ENCODE results near the gene POLR1B.

Gene POLR1B

GRCh38 chr2:112542984-112543661 lies 858 bp downstream of the POLR1B start:
- H3K9me2 ChIP-seq (replicated peaks; ENCODE audit: low read depth, low read length): no peaks in the 10 kb centered on the region
- H3K4me2 ChIP-seq (ENCODE audit: low read depth, low read length, poor library complexity, severe bottlenecking): peak overlapping the region; percentile 96
- peaks cover 36% of the 10 kb centered on the region for H3K4me1 ChIP-seq (ENCODE audit: insufficient read depth, low read length, poor library complexity, severe bottlenecking)
- no peak for TF ChIP-seq EZH2phosphoT487 (IDR thresholded peaks at IDR 0.05; ENCODE audit: borderline replicate concordance)
- TF ChIP-seq, protein P1, sequence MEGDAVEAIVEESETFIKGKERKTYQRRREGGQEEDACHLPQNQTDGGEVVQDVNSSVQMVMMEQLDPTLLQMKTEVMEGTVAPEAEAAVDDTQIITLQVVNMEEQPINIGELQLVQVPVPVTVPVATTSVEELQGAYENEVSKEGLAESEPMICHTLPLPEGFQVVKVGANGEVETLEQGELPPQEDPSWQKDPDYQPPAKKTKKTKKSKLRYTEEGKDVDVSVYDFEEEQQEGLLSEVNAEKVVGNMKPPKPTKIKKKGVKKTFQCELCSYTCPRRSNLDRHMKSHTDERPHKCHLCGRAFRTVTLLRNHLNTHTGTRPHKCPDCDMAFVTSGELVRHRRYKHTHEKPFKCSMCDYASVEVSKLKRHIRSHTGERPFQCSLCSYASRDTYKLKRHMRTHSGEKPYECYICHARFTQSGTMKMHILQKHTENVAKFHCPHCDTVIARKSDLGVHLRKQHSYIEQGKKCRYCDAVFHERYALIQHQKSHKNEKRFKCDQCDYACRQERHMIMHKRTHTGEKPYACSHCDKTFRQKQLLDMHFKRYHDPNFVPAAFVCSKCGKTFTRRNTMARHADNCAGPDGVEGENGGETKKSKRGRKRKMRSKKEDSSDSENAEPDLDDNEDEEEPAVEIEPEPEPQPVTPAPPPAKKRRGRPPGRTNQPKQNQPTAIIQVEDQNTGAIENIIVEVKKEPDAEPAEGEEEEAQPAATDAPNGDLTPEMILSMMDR (conservative IDR thresholded peaks at IDR 0.05; ENCODE audit: low read length): no peak
- H3K36me3 ChIP-seq (ENCODE audit: insufficient read depth, low read length): peaks cover 14% of the 10 kb centered on the region; the same call in 1 of the 2 replicates
- no peaks in the 10 kb centered on the region for H3F3A ChIP-seq (ENCODE audit: low read depth)
- peaks cover 39% of the 10 kb centered on the region for H3K79me2 ChIP-seq (ENCODE audit: insufficient read depth, low read length)
- H2AFZ ChIP-seq (ENCODE audit: low read length): peak overlapping the region; percentile 98
- peak overlapping the region; percentile 90 for H3K4me3 ChIP-seq (ENCODE audit: low read length, poor library complexity, severe bottlenecking)
- H3K9ac ChIP-seq (ENCODE audit: low read depth, low read length, poor library complexity, severe bottlenecking): peak overlapping the region; percentile 87
- H3K9me3 ChIP-seq (ENCODE audit: insufficient read depth, low read depth, low read length): no peaks in the 10 kb centered on the region
- peaks cover 32% of the 10 kb centered on the region for H4K20me1 ChIP-seq (ENCODE audit: insufficient read depth, low read length, poor library complexity, severe bottlenecking)
- no peaks in the 10 kb centered on the region for H3K27me3 ChIP-seq (ENCODE audit: insufficient read depth, low read length, poor library complexity, severe bottlenecking)

GRCh38 chr2:112547333-112547732 lies 5.1 kb downstream of the POLR1B start:
- Histone ChIP-seq H4K20me1 (ENCODE audit: insufficient read depth, low read length, poor library complexity, severe bottlenecking) (peaks cover 32% of the 10 kb centered on the region), H3K27me3 (ENCODE audit: insufficient read depth, low read length, poor library complexity, severe bottlenecking) (no peaks in the 10 kb centered on the region), H3K4me1 (ENCODE audit: insufficient read depth, low read length, poor library complexity, severe bottlenecking) (peaks cover 26% of the 10 kb centered on the region), H3K36me3 (ENCODE audit: insufficient read depth, low read length) (peaks cover 51% of the 10 kb centered on the region), H3K4me3 (ENCODE audit: low read length, poor library complexity, severe bottlenecking) (no peak overlapping the region), H3K9ac (ENCODE audit: low read depth, low read length, poor library complexity, severe bottlenecking) (no peak overlapping the region), H3K9me3 (ENCODE audit: insufficient read depth, low read depth, low read length) (no peaks in the 10 kb centered on the region), H3K4me2 (ENCODE audit: low read depth, low read length, poor library complexity, severe bottlenecking) (no peak overlapping the region), H3F3A (ENCODE audit: low read depth) (no peaks in the 10 kb centered on the region), H3K9me2 (replicated peaks; ENCODE audit: low read depth, low read length) (no peaks in the 10 kb centered on the region), H3K79me2 (ENCODE audit: insufficient read depth, low read length) (peaks cover 37% of the 10 kb centered on the region), H2AFZ (ENCODE audit: low read length) (no peak overlapping the region)
- TF ChIP-seq, protein P1 (conservative IDR thresholded peaks at IDR 0.05; ENCODE audit: low read length): no peak
- TF ChIP-seq EZH2phosphoT487 (IDR thresholded peaks at IDR 0.05; ENCODE audit: borderline replicate concordance): no peak

- H3K9ac ChIP-seq (ENCODE audit: low read depth, low read length, poor library complexity, severe bottlenecking): no peak overlapping the region
- H3K27me3 ChIP-seq (ENCODE audit: insufficient read depth, low read length, poor library complexity, severe bottlenecking): no peaks in the 10 kb centered on the region
- H2AFZ ChIP-seq (ENCODE audit: low read length): no peak overlapping the region
- no peak for TF ChIP-seq EZH2phosphoT487 (IDR thresholded peaks at IDR 0.05; ENCODE audit: borderline replicate concordance)
- TF ChIP-seq, protein P1 (conservative IDR thresholded peaks at IDR 0.05; ENCODE audit: low read length): no peak
- H3K79me2 ChIP-seq (ENCODE audit: insufficient read depth, low read length): peaks cover 21% of the 10 kb centered on the region
- no peaks in the 10 kb centered on the region for H3K9me3 ChIP-seq (ENCODE audit: insufficient read depth, low read depth, low read length)
- no peak overlapping the region for H3K4me3 ChIP-seq (ENCODE audit: low read length, poor library complexity, severe bottlenecking)
- H4K20me1 ChIP-seq (ENCODE audit: insufficient read depth, low read length, poor library complexity, severe bottlenecking): peaks cover 17% of the 10 kb centered on the region
- peaks cover 18% of the 10 kb centered on the region for H3K4me1 ChIP-seq (ENCODE audit: insufficient read depth, low read length, poor library complexity, severe bottlenecking)
- H3K4me2 ChIP-seq (ENCODE audit: low read depth, low read length, poor library complexity, severe bottlenecking): no peak overlapping the region
- peaks cover 66% of the 10 kb centered on the region for H3K36me3 ChIP-seq (ENCODE audit: insufficient read depth, low read length)
- no peaks in the 10 kb centered on the region for H3K9me2 ChIP-seq (replicated peaks; ENCODE audit: low read depth, low read length)
- no peaks in the 10 kb centered on the region for H3F3A ChIP-seq (ENCODE audit: low read depth)
Measured at GRCh38 chr2:112548980-112549379, 6.7 kb downstream of the POLR1B start.

Measured in Loucy (cell line).